Kidney capillary endothelial cell (primary cell): ENCODE results near the gene KRTAP25-1.

Experiments
- DNase-seq: peaks from one replicate; pipeline ENCODE4 v3.0.0-alpha.2; 2018; ENCODE audit warnings: low spot score

KRTAP25-1 gene

DNA sequence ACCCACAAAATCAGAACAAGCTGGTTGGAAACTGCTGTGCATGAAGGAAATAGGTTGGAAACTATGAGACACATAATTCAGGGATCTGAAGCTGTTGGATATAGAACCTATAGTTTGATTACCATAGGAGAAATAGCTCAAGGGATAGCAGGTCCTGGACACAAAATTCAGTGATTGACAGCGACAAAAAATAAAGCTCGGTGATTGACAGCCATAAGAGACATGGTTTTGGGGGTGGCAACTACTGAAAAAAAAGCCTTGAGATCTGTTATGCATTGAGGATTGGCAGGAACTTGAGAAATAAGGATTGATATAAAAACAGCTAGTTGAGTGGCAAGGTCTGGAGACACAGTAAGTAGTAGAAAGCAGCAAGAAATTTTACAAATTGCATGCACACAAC, at the start of gene KRTAP25-1:
Gene KRTAP25-1, minus strand, starts transcription at position 300 of the 400 bp plus-strand sequence. Its CDS starts 24 bp downstream, at position 276.
- no peak for DNase-seq

DNA sequence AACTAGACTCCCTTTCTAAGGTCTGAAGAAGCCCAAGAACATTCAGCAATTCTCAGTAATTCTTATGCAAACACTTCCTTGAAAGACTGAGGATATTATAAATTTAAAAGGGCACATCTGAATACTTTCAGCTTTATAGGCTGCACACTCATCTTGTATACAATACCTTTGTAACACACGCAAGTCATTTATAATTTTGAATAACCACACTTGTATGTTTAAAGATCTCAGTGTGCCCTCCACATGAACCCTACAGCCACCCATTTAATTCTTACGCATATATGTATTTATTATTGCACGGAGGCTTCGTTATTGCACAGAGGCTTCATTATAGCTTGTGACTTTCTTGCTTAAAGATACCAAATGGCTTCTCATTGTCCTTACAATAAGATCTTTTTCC, 49.4 kb upstream of the KRTAP25-1 start:
- no peak for DNase-seq

- no peak for DNase-seq
These were observed 48.5 kb upstream of the KRTAP25-1 start for GRCh38 chr21:30337772-30338171.

- DNase-seq: no peak
These were observed 48.0 kb upstream of the KRTAP25-1 start, which contains the start of gene KRTAP27-1 for GRCh38 chr21:30337276-30337744. Gene KRTAP27-1 (minus strand): TSS chr21:30337694. CDS start chr21:30337668, 26 bp downstream.

DNA sequence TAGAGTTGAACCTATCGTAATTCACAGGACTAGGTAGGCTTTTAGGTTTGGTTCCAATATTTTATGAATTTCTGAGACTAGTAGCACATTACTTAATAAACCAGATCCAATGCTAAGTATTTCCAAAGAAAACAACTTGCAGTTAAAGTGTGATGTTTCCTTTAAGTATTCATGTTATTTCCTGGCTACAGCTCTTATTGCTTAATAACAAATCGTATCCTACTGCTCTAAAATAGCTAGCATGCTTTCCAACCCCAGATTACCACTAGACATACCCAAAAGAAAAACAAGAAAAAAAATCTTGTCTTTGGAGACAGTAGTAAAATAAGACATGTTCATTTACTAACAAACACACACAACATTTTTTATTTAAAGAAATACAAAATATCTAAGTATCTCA, 47.3 kb upstream of the KRTAP25-1 start:
- no peak for DNase-seq

DNA sequence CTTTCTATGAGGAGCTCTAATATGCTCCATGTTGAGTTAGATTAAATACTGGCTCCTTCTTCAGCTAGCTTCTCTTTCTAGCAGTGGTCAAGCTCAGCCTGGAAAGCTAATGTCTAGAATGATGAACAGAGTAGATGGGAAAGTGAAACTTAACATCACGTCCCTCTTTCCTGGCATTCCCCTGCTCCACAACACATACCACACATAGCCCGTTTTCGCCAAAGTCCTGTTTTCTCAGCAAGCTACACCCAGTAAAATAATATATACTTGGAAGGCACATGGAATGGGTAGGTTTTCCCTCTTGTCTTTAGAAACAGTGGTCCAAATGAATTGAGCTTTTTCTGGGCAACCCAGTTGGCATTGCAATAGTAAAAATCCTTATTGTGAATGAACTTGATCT, 44.4 kb upstream of the KRTAP25-1 start:
- no peak for DNase-seq

DNA sequence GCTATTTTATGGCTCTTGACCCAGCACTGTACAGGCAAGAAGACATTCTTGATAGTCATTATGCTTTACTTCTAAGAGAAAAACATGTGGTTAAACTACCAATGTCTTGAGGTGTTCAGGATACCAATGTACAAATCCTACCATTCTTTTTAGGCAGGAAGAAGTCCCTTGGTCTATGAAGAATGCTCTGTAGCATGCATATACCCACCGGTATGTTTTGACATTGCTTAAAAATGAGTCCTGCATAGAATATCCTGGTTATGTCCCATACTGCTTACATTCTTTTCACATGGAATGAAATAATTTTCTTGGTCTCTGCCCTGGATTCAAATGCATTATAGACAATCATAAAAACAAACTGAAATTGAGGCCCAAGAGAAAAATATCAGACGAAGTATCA, 43.4 kb upstream of the KRTAP25-1 start:
- no peak for DNase-seq

DNA sequence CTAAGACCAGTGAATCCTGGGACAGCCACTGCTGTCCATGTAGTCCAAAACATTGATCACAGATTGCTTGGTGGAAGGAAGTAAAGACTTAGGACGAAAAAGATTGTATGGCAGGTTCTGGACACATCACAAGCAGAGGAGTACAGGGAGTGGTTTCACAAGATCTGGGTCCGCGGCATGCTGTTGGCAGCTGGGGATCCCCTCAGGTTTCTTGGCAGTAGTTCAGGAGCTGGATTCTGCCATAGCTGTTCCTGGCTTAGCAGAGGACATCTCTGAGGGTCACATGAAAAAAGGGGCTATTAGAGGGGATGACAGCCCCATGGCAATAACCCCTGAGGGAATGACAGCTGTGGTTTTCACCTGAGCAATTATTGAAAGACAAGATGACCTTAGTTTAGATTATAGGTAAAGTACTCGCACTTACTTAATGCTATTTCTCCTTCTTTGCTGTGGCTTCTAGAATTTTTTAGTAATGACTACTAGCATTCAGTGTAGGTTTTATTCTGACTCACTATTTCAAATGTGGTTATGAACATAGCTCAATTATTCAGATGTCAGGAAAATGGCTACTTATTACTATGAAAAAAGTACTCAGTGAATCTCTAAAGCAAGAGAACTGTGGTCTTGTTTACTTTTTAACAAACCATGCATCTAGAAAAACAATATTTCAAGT, 40.0 kb upstream of the KRTAP25-1 start:
- no peak for DNase-seq

- DNase-seq: no peak
These were observed 37.1 kb upstream of the KRTAP25-1 start for GRCh38 chr21:30326390-30326789.

DNA sequence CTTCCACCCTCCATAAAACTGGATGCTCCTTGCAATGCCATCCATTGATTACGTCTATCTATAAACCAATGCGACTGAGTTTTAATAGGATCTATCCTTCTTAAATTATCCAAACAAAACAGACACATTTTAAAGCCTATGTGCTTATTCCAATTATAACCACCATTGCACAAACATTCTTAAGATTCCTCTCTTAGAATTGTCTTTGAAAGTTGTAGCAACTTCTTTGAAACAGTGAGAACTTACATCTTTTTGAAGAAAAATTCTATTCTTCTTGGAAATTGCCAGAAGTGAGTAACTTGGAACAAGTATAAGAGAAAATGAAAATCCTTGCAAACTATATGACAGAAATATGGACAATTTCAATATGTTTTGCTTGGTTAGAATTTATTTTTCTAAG, 30.9 kb upstream of the KRTAP25-1 start, which contains the start of gene KRTAP26-1:
Gene KRTAP26-1, minus strand, starts transcription at position 101 of the 400 bp plus-strand sequence. CDS start 280 bp downstream, outside the sequence.
- DNase-seq: no peak

- DNase-seq: no peak
These were observed 26.4 kb upstream of the KRTAP25-1 start for GRCh38 chr21:30315701-30316100.

DNA sequence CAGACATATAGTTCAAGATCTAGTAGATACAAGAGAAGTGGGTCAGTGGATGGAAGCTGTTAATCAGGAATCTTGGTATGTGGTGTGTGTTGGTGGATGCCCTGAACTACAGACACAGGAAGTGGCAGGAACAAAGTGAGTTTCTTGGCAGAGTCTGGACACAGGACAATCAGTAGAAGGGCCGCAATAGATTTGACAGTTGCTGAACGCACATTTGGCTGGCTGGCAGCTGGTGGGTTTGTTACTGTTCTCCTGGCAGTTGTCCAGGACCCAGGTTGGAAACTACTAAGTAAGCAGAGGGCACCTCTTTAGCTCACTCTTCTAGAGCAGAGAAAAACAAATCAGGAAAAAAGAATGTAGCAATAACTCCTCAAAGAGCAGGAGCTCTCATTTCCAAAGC, 17.6 kb upstream of the KRTAP25-1 start:
- DNase-seq: no peak

GRCh38 chr21:30305136-30305535, 15.8 kb upstream of the KRTAP25-1 start:
- DNase-seq: no peak

DNA sequence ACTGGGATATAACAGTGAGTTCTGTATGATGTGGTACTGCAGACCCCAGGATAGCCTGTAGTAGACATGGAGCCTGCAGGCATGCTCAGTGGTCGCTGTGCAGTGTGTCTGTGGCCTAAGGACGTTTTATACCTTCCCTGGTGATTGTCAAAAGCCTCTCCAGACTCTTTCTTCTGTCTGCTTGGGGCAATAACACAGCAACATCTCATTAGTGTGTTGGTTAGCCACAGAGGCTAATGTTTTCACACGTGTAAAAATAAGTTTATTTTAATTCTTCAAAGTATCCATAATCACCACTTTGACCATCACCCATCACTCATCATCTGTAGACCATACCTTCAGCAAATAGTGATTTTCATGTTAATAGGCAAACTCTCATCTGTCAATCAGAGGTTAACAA, 6.5 kb downstream of the KRTAP25-1 start, which contains the start of gene KRTAP24-1:
Gene KRTAP24-1, minus strand, starts transcription at position 101 of the 400 bp plus-strand sequence. Its CDS starts 18 bp downstream, at position 83.
- no peak for DNase-seq

DNA sequence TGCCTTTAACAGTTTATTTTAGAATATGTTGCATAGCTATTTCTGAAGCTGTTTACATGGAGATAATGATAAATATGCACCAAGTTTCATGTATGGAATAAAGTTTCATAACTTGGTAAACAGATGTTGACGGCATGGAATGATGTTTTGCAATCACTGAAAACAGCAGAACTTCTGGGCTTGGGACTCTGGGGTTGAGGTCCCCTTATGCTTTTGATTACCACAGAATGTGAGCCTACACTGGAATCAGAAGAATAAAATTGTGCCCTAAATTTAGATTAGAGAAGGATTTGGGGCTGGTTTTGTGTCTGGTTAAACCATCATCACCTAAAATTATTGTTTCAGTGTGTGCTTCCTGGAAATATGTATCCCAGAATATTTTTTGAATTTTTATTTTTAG, 17.7 kb downstream of the KRTAP25-1 start:
- DNase-seq: no peak

GRCh38 chr21:30271156-30271555, 18.2 kb downstream of the KRTAP25-1 start:
- no peak for DNase-seq

DNA sequence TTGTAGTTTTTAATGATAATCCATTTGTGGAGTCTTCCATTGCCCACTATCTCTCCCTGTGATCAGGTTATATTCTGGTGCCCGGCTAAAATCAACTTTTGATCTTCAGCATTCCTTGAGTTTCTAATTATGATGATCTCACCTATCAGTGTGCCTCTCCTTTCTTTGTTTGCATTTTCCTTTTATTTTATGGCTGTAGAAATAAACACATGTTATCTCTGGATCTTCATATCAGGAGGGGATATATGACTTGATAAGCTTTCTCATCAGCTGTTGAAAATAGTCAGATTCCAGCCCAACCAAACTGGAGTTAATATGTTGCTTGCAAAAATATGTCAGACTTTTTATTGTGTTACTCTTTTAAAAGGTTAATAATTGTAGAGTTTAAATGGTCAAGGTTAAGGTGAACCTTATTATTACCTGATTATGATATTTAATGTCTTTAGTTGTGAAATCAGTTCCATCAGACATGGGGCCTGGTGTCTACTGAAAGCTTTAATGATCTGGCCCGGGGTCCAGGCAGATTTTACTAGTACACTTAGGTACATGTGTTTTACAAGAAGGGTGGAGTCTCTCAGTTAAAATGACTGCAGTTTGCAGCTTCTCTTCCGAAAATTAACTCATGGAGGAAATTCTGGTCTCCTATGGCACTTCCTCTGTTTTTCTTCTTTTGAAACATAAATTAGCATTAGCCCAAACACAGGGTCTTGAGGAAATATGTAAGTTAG, 19.3 kb downstream of the KRTAP25-1 start:
- no peak for DNase-seq

GRCh38 chr21:30268608-30269197, 20.6 kb downstream of the KRTAP25-1 start:
- DNase-seq: no peak

DNA sequence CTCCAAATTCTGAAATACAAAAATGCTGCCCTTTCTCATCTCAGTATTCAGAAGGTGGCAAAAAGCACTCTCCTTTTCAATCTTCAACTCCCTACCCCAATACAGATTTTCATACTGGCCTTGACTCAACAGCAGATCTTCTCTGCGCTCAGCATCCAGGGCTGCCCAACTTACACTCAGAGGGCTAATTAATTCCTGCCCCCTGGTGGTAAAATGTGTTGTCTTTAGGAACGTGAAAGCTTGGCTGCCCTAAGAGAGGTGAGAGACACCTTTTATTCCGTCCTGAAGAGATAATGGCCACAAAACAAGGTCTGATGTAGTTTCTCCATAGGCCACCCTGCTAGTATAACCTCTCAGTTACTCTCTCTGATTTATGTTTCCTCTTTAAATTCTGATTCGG, 31.5 kb downstream of the KRTAP25-1 start:
- DNase-seq: no peak

DNA sequence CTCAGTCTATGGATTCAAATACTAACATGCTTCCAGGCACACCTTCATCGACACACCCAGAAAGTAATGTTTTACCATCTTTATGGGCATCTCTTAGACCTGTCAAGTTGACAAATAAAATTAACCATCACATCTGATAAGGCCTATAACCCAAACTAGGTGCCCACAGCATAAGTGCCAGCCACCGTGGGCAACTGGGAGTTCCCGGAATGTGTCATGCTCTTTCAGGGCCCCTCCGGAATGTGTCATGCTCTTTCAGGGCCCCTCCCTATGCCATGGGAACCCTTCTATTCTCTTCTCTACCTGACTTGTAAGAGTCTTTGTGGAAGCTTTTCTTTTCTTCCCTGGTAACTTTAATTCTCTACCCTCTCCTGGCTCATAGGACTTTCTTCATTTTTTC, 33.2 kb downstream of the KRTAP25-1 start:
- DNase-seq: no peak

- no peak for DNase-seq
These were observed 33.6 kb downstream of the KRTAP25-1 start for GRCh38 chr21:30255679-30256078.

GRCh38 chr21:30251781-30252180, 37.5 kb downstream of the KRTAP25-1 start:
- DNase-seq: no peak

DNA sequence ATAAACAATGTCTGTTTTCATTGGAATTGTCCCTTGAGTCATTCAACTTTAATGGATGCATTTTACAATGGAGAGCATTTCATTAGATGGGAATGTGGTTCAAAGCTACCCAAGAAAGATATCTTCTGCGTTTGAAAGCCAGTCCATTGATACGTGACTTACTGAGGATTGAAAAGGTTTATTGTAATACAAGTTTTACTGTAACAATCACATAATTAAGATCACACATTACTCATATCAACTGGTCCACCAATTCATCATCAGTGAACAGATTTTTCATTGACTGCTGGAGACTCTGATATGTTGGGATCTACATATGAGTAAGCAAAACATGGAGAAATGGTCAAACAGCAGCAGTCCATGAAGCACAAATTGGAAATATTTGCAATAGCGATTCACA, 39.4 kb downstream of the KRTAP25-1 start:
- DNase-seq: no peak
